ENCODE measurements around the gene LRP1.

The LRP1 gene

GRCh38 chr12:57141249-57141648 is 13.0 kb downstream of the LRP1 start:
- TF ChIP-seq CTCF (IDR thresholded peaks at IDR 0.05; ENCODE audit: low read depth, low read length) = no peak
- no peak overlapping the region for H3K4me3 ChIP-seq (ENCODE audit: low read depth, low read length)

- TF ChIP-seq CTCF (IDR thresholded peaks at IDR 0.05; ENCODE audit: low read depth, low read length) = no peak
- no peak overlapping the region for H3K4me3 ChIP-seq (ENCODE audit: low read depth, low read length)
Observed at GRCh38 chr12:57142121-57142520, 13.8 kb downstream of the LRP1 start.

DNA sequence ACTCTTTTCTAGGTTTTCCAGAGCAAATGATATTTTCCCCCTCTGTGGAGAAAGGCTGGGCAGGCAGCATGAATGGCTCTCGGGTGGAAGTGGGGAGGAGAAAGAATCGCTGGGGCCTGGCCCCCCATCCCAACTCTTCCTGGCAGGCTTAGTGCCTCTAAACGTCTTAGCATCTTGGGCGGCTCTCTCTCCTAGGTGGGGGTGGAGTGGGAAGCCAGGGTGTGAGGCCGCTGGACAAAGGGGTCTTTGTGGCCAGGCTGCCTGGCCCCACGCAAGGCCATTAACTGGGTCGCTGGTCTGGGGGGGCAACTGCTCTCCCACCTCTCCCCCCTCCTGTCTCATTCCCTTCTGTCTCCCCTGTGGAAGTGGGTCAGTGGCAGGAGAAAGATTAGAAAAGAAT is 14.4 kb downstream of the LRP1 start:
- no peak for TF ChIP-seq CTCF (IDR thresholded peaks at IDR 0.05; ENCODE audit: low read depth, low read length)
- H3K4me3 ChIP-seq (ENCODE audit: low read depth, low read length) = no peak overlapping the region

- no peak overlapping the region for H3K4me3 ChIP-seq (ENCODE audit: low read depth, low read length)
- no peak for TF ChIP-seq CTCF (IDR thresholded peaks at IDR 0.05; ENCODE audit: low read depth, low read length)
Observed at GRCh38 chr12:57143454-57143853, 15.2 kb downstream of the LRP1 start.

- H3K4me3 ChIP-seq (ENCODE audit: low read depth, low read length) = no peak overlapping the region
- no peak for TF ChIP-seq CTCF (IDR thresholded peaks at IDR 0.05; ENCODE audit: low read depth, low read length)
Observed at GRCh38 chr12:57145460-57146059, 17.3 kb downstream of the LRP1 start.

DNA sequence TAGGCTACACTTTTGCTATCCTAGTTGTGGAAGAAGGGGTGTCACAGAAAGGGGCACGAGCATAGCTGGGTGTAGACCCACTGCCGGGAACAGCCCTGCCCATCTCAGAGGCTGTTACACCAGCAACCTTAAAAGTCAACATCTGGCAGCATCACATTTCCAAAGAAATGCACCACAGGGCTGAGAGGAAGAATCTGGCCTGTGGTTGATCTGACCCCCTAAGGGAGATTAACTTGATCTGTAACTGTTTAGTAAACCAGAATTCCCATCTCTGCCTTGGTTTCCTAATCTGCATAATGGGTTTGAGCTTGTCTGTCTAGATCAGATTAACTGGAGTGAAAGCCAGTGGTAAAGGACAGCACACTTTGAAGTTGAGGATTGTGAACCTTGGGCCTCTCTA is 17.8 kb downstream of the LRP1 start:
- no peak for TF ChIP-seq CTCF (IDR thresholded peaks at IDR 0.05; ENCODE audit: low read depth, low read length)
- no peak overlapping the region for H3K4me3 ChIP-seq (ENCODE audit: low read depth, low read length)

- H3K4me3 ChIP-seq (ENCODE audit: low read depth, low read length) = no peak within 1 kb of the TSS
- no peak for TF ChIP-seq CTCF (IDR thresholded peaks at IDR 0.05; ENCODE audit: low read depth, low read length)
Observed at GRCh38 chr12:57146961-57147944, 19.0 kb downstream of the LRP1 start, which contains the start of gene LRP1-AS. LRP1-AS (minus strand) TSS chr12:57147619.
